HCT116 (cell line): ENCODE measurements around the gene CELA2A. TPM values are rescaled to one million over a fixed set of nuclear protein-coding genes. Genes with fewer than 3 reads are reported as not detected.
"Not testable (repeated sequence)": the region's sequence is repeated elsewhere in the genome, so short reads cannot be mapped to it uniquely, and the experiment has no call there.

Experiments used
- ATAC-seq: fragments of 200-7000 bp; cut with Tn5 transposase; 2 replicates; pipeline ENCODE4 v1.9.1; 2020; ENCODE audit warnings: mild to moderate bottlenecking, moderate library complexity
- BruUV-seq: library from RNA; stranded (reverse); fragments of 400-500 nt; replicated peaks from 2 replicates; lab custom pipeline; 2021; lab: Mats Ljungman, UMichigan
- CTCF ChIA-PET: fragments of 300-600 bp; sonication (Branson Sonifier 250); formaldehyde crosslinking; loops from one replicate; lab custom pipeline; 2021; ENCODE audit warnings: antibody characterized with exemption; lab: Charles Lee
- POLR2A ChIA-PET: fragments of 300-600, 350-600 bp; sonication (Branson Sonifier 250); formaldehyde crosslinking; loops from one replicate; lab custom pipeline; 2021; ENCODE audit warnings: antibody characterized with exemption; lab: Charles Lee
- RAD21 ChIA-PET, 2 experiments: fragments of 300-600 bp; sonication (Branson Sonifier 250); formaldehyde crosslinking; loops; one replicate each; lab custom pipeline; 2023; ENCODE audit warnings: low total read pairs in 2 of 2; ENCODE audit not compliant: uncharacterized antibody in 2 of 2, unreplicated experiment in 2 of 2, low non-redundant PET in 1 of 2; lab: Charles Lee
- DNase-seq: peaks from one replicate; pipeline ENCODE4 v3.0.0-alpha.2; 2010; ENCODE audit warnings: low read depth, low spot score
- H2AFZ ChIP-seq: fragments of 200-600 bp; shearing (Covaris generic), sonication (generic); 2 replicates; pipeline ENCODE4 v1.6.1; 2017; ENCODE audit warnings: low read depth, mixed run types, mixed read lengths, antibody characterized with exemption, low read length; ENCODE audit not compliant: poor library complexity, severe bottlenecking
- H3K27ac ChIP-seq: 2 replicates; pipeline ENCODE4 v1.5.1; 2012; ENCODE audit warnings: low read depth, low read length
- H3K27me3 ChIP-seq: fragments of 200-600 bp; sonication (generic); 2 replicates; pipeline ENCODE4 v1.6.1; 2016; ENCODE audit warnings: mixed run types, low read length, mixed read lengths; ENCODE audit not compliant: insufficient read depth
- H3K36me3 ChIP-seq, 2 experiments: fragments of 200-500 bp in 1 of 2; fragments of 200-600 bp in 1 of 2; sonication (Bioruptor generic) in 1 of 2; sonication (generic) in 1 of 2; 2 replicates each; pipeline versions ENCODE4 v1.5.1 to v1.6.1; 2014 to 2016; ENCODE audit warnings: low read length in 2 of 2, inconsistent platforms in 1 of 2, mixed read lengths in 1 of 2, mixed run types in 1 of 2; ENCODE audit not compliant: insufficient read depth in 2 of 2, control insufficient read depth in 1 of 2
- H3K4me1 ChIP-seq, 2 experiments: fragments of 200-600 bp in 1 of 2; sonication (generic) in 1 of 2; 2 replicates each; pipeline versions ENCODE4 v1.5.1 to v1.6.1; 2012 to 2017; ENCODE audit warnings: low read length in 2 of 2, inconsistent platforms in 1 of 2, mild to moderate bottlenecking in 1 of 2, mixed read lengths in 1 of 2, mixed run types in 1 of 2, moderate library complexity in 1 of 2; ENCODE audit not compliant: insufficient read depth in 2 of 2, control insufficient read depth in 1 of 2
- H3K4me2 ChIP-seq: fragments of 200-600 bp; sonication (generic); 2 replicates; pipeline ENCODE4 v1.6.1; 2017; ENCODE audit warnings: mixed run types, low read length, mixed read lengths
- H3K4me3 ChIP-seq, 2 experiments: fragments of 200-600 bp in 1 of 2; sonication (generic) in 1 of 2; replicated peaks in 1 of 2; 2 replicates each; pipeline ENCODE4 v1.5.1; 2011 to 2016; ENCODE audit warnings: low read length in 2 of 2, control low read depth in 1 of 2, low read depth in 1 of 2, mild to moderate bottlenecking in 1 of 2, mixed read lengths in 1 of 2, mixed run types in 1 of 2
- H3K79me2 ChIP-seq: fragments of 200-600 bp; sonication (generic); 2 replicates; pipeline ENCODE4 v1.6.1; 2017; ENCODE audit warnings: mild to moderate bottlenecking, mixed run types, low read length, moderate library complexity, mixed read lengths; ENCODE audit not compliant: insufficient read depth
- H3K9ac ChIP-seq: fragments of 200-600 bp; sonication (generic); 2 replicates; pipeline ENCODE4 v1.6.1; 2016; ENCODE audit warnings: low read length, mixed read lengths
- H3K9me2 ChIP-seq: fragments of 200-600 bp; sonication (generic), shearing (Covaris generic); 2 replicates; pipeline ENCODE4 v1.6.1; 2017; ENCODE audit warnings: mixed run types, mild to moderate bottlenecking, moderate library complexity; ENCODE audit not compliant: insufficient read depth
- H3K9me3 ChIP-seq, 2 experiments: fragments of 200-500 bp in 1 of 2; fragments of 200-600 bp in 1 of 2; sonication (Bioruptor generic) in 1 of 2; sonication (generic) in 1 of 2; 2 replicates each; pipeline ENCODE4 v1.6.1; 2014 to 2017; ENCODE audit warnings: low read length in 2 of 2, mixed read lengths in 2 of 2, inconsistent platforms in 1 of 2, low read depth in 1 of 2, mild to moderate bottlenecking in 1 of 2, mixed run types in 1 of 2, moderate library complexity in 1 of 2; ENCODE audit not compliant: control insufficient read depth in 1 of 2, insufficient read depth in 1 of 2
- H4K20me1 ChIP-seq: fragments of 200-600 bp; sonication (generic), shearing (Covaris generic); 2 replicates; pipeline ENCODE4 v1.6.1; 2017; ENCODE audit warnings: mixed run types, mild to moderate bottlenecking, moderate library complexity; ENCODE audit not compliant: insufficient read depth
- CEBPB ChIP-seq: IDR thresholded peaks from 2 replicates; pipeline ENCODE4 v1.6.1; 2012; ENCODE audit warnings: low read depth
- FOSL1 ChIP-seq: IDR thresholded peaks from 2 replicates; pipeline ENCODE4 v1.6.1; 2012; ENCODE audit warnings: low read depth
- intact Hi-C: fragments of 100-400 bp; cut with micrococcal nuclease; formaldehyde crosslinking; loops from 2 replicates; pipeline ENCODE4 v1.10.0; 2022
- total RNA-seq: library from RNA; stranded (reverse); gene quantifications from one replicate; pipeline ENCODE4 v1.2.1, GENCODE V29; 2021; ENCODE audit not compliant: unreplicated experiment
- TF ChIP-seq, protein P1 (sequence below): IDR thresholded peaks from 2 replicates; pipeline ENCODE4 v1.6.1; 2011; ENCODE audit warnings: mild to moderate bottlenecking, low read length, moderate library complexity; ENCODE audit not compliant: insufficient replicate concordance; ENCODE audit errors: extremely low read depth

Gene CELA2A
- total RNA-seq, 1 experiment from 2014 or later = 1.6 TPM

DNA sequence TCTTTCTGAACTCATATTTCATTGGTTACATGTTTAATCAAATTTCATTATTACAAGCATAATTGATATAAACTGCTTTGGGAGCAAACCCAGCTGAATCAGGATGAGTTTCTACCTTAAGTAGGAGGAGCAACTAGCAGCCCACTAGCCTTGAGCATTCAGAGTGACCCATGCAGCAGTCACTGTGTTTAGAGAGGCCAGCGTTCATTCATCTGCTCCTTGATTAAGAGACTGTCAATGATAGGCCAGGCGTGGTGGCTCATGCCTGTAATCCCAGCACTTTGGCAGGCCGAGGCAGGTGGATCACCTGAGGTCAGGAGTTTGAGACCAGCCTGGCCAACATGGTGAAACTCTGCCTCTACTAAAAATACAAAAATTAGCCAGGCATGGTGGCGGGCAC, 1.9 kb downstream of the CELA2A start:
- H3K9me2 ChIP-seq, RAD21 ChIA-PET, H3K27me3 ChIP-seq, H2AFZ ChIP-seq, DNase-seq, H3K79me2 ChIP-seq, POLR2A ChIA-PET, H3K9me3 ChIP-seq, BruUV-seq, ATAC-seq, intact Hi-C loops, H4K20me1 ChIP-seq, H3K4me2 ChIP-seq, H3K4me3 ChIP-seq, CTCF ChIA-PET, H3K4me1 ChIP-seq, H3K9ac ChIP-seq, H3K27ac ChIP-seq, H3K36me3 ChIP-seq: not testable (repeated sequence)

DNA sequence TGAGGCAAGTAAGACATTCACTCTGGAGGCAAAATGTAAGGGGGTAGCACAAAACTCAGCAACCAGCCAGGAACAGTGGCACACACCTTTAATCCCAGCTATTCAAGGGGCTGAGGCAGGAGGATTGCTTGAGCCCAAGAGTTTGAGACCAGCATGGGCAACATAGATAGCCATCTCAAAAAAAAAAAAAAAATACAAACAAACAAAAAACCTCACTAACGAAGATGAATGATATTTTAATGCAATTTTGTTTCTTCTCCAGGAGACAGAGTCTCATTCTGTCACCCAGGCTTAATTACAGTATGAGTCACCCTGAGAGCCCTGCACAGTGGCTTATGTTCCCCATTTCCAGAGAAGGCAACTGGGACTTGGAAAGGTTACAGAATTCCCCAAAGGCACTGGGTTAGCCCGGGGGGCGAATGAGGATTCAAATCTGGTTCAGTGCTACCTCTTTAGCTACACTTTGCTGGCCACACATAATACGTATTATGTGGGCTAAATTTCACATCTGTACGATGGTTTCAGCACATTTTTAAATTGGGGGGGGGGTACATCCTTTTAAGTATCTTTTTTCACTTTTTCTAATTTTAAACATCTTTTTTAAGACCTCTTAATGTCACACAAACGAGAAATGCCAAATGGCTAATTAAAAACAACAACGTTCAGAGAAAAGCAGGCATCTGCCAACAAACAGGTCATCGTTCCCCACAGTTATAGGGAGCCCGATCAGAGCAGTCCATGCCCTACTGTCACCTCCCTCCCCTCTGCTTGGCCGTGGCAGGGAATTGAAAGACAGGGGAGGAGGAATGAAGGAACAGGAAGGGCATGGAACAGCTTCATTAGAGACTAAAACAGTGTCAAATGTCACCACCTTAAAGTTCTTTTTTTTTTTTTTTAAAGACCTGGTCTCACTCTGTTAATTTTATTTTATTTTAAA, 3.5 kb downstream of the CELA2A start:
- Histone ChIP-seq H3K79me2 (no peaks in the 10 kb centered on the region), H3K9me2 (no peaks in the 10 kb centered on the region), H3K27ac (no peak overlapping the region), H3K4me1 (peaks cover 3 to 10% of the 10 kb centered on the region in 2 experiments; a peak in 3 of 4 replicates), H3K9ac (no peak overlapping the region), H3K9me3 (no peaks in the 10 kb centered on the region), H4K20me1 (no peaks in the 10 kb centered on the region), H2AFZ (no peak overlapping the region), H3K4me2 (peak overlapping the region; percentile 44; the same call in 1 of the 2 replicates), H3K4me3 (no peak overlapping the region), H3K36me3 (no peaks in the 10 kb centered on the region), H3K27me3 (no peaks in the 10 kb centered on the region)
- ChIA-PET CTCF (no interaction called here), RAD21 (no interaction called here), POLR2A (no interaction called here)
- peak; percentile 36; the same call in 1 of the 2 replicates for TF ChIP-seq FOSL1
- TF ChIP-seq, protein P1, sequence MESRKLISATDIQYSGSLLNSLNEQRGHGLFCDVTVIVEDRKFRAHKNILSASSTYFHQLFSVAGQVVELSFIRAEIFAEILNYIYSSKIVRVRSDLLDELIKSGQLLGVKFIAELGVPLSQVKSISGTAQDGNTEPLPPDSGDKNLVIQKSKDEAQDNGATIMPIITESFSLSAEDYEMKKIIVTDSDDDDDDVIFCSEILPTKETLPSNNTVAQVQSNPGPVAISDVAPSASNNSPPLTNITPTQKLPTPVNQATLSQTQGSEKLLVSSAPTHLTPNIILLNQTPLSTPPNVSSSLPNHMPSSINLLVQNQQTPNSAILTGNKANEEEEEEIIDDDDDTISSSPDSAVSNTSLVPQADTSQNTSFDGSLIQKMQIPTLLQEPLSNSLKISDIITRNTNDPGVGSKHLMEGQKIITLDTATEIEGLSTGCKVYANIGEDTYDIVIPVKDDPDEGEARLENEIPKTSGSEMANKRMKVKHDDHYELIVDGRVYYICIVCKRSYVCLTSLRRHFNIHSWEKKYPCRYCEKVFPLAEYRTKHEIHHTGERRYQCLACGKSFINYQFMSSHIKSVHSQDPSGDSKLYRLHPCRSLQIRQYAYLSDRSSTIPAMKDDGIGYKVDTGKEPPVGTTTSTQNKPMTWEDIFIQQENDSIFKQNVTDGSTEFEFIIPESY = no peak
- TF ChIP-seq CEBPB = no peak
- DNase-seq (no peak), ATAC-seq (peak; percentile 46; the same call in 1 of the 2 replicates)
- intact Hi-C loops = no loop called here
- no TSS peak for BruUV-seq
